ENCODE data around the gene ABCA2.

The ABCA2 gene

GRCh38 chr9:137019891-137020683 is 8.0 kb downstream of the ABCA2 start:
- DNase-seq (ENCODE audit: low spot score) = no peak
- no peak for TF ChIP-seq CTCF (IDR thresholded peaks at IDR 0.05; ENCODE audit: borderline replicate concordance, control extremely low read depth, extremely low read depth, insufficient read depth, missing control alignments)
- in situ Hi-C loops (cut with MboI; ENCODE audit: low sequenced_read_pairs, unreplicated experiment) = no loop called here

- in situ Hi-C loops (cut with MboI; ENCODE audit: low sequenced_read_pairs, unreplicated experiment) = no loop called here
- TF ChIP-seq CTCF (IDR thresholded peaks at IDR 0.05; ENCODE audit: borderline replicate concordance, control extremely low read depth, extremely low read depth, insufficient read depth, missing control alignments) = no peak
- no peak for DNase-seq (ENCODE audit: low spot score)
Observed at GRCh38 chr9:137018761-137019559, 9.1 kb downstream of the ABCA2 start.

- in situ Hi-C loops (cut with MboI; ENCODE audit: low sequenced_read_pairs, unreplicated experiment) = no loop called here
Observed at GRCh38 chr9:137017791-137018497, 10.1 kb downstream of the ABCA2 start.

GRCh38 chr9:137017071-137017470 is 11.0 kb downstream of the ABCA2 start:
- no peak for TF ChIP-seq CTCF (IDR thresholded peaks at IDR 0.05; ENCODE audit: borderline replicate concordance, control extremely low read depth, extremely low read depth, insufficient read depth, missing control alignments)
- no peak for DNase-seq (ENCODE audit: low spot score)
- in situ Hi-C loops (cut with MboI; ENCODE audit: low sequenced_read_pairs, unreplicated experiment) = no loop called here

More at GRCh38 chr9:137017791-137018497, 10.1 kb downstream of the ABCA2 start:
- no peak for TF ChIP-seq CTCF (IDR thresholded peaks at IDR 0.05; ENCODE audit: borderline replicate concordance, control extremely low read depth, extremely low read depth, insufficient read depth, missing control alignments)
- no peak for DNase-seq (ENCODE audit: low spot score)

GRCh38 chr9:137016436-137016835 is 11.6 kb downstream of the ABCA2 start:
- TF ChIP-seq CTCF (IDR thresholded peaks at IDR 0.05; ENCODE audit: borderline replicate concordance, control extremely low read depth, extremely low read depth, insufficient read depth, missing control alignments) = no peak
- in situ Hi-C loops (cut with MboI; ENCODE audit: low sequenced_read_pairs, unreplicated experiment) = no loop called here
- DNase-seq (ENCODE audit: low spot score) = no peak

- in situ Hi-C loops (cut with MboI; ENCODE audit: low sequenced_read_pairs, unreplicated experiment) = no loop called here
- no peak for TF ChIP-seq CTCF (IDR thresholded peaks at IDR 0.05; ENCODE audit: borderline replicate concordance, control extremely low read depth, extremely low read depth, insufficient read depth, missing control alignments)
- DNase-seq (ENCODE audit: low spot score) = no peak
Observed at GRCh38 chr9:137015976-137016375, 12.1 kb downstream of the ABCA2 start.
